GM20000 (cell line): ENCODE results near the gene SPATA18.

Source experiments
- DNase-seq: peaks from one replicate; pipeline ENCODE4 v3.0.0; 2012; ENCODE audit warnings: low spot score
- CTCF ChIP-seq: IDR thresholded peaks from 2 replicates; pipeline ENCODE4 v1.5.1; 2012; ENCODE audit warnings: mild to moderate bottlenecking, control low read depth; ENCODE audit errors: extremely low read depth, missing control alignments

The SPATA18 gene

GRCh38 chr4:52144372-52144771 is 93.3 kb downstream of the SPATA18 start:
- DNase-seq: no peak
- TF ChIP-seq CTCF: no peak
